MM.1S (cell line): ENCODE data around the gene MALRD1.

Source experiments
- EZH2 ChIP-seq: fragments of 300-600 bp; sonication (generic); optimal IDR thresholded peaks from 2 replicates; pipeline ENCODE3; 2017; ENCODE audit warnings: low read depth, mild to moderate bottlenecking, antibody characterized with exemption, low read length, mixed read lengths
- TF ChIP-seq, protein P1 (sequence below): fragments of 300-600 bp; sonication (generic); IDR thresholded peaks from 2 replicates; pipeline ENCODE4 v1.5.1; 2016; ENCODE audit warnings: antibody characterized with exemption, low read length, mixed read lengths

- TF ChIP-seq, protein P1, sequence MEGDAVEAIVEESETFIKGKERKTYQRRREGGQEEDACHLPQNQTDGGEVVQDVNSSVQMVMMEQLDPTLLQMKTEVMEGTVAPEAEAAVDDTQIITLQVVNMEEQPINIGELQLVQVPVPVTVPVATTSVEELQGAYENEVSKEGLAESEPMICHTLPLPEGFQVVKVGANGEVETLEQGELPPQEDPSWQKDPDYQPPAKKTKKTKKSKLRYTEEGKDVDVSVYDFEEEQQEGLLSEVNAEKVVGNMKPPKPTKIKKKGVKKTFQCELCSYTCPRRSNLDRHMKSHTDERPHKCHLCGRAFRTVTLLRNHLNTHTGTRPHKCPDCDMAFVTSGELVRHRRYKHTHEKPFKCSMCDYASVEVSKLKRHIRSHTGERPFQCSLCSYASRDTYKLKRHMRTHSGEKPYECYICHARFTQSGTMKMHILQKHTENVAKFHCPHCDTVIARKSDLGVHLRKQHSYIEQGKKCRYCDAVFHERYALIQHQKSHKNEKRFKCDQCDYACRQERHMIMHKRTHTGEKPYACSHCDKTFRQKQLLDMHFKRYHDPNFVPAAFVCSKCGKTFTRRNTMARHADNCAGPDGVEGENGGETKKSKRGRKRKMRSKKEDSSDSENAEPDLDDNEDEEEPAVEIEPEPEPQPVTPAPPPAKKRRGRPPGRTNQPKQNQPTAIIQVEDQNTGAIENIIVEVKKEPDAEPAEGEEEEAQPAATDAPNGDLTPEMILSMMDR: no peak
- TF ChIP-seq EZH2: no peak
These were observed 670.7 kb downstream of the MALRD1 start for GRCh38 chr10:19719284-19719683.
